ENCODE measurements around the gene ZNF681. TPM values are rescaled to one million over a fixed set of nuclear protein-coding genes. Genes with fewer than 3 reads are reported as not detected.

The ZNF681 gene
- total RNA-seq, 1 donor from 2014 or later = 1.9 TPM

DNA sequence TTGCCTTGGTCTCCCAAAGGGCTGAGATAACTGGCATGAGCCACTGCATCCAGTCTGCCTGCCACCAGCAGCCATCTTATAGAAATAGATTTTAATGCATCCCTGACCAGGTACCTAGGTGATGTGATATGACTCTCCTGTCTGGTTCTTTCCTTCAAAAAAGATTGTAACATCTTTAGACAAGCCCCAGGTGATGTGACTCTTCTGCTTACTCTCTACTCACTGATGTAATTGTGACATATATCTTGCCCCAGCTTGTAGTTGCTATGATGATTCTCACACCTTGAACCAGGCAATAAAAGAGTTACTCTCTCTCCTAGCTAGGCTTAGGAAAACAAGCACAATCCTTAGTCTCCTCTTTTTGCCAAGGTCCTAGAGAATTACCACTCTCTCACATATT, 30.6 kb upstream of the ZNF681 start:
- Histone ChIP-seq H3K27me3 (no peaks in the 10 kb centered on the region), H3K9me3 (no peaks in the 10 kb centered on the region), H3K4me1 (no peaks in the 10 kb centered on the region), H3K27ac (no peak overlapping the region), H3K4me3 (no peak overlapping the region), H3K36me3 (peaks cover 3% of the 10 kb centered on the region)
- intact Hi-C loops (cut with DNase I) = no loop called here
- TF ChIP-seq, protein P1, sequence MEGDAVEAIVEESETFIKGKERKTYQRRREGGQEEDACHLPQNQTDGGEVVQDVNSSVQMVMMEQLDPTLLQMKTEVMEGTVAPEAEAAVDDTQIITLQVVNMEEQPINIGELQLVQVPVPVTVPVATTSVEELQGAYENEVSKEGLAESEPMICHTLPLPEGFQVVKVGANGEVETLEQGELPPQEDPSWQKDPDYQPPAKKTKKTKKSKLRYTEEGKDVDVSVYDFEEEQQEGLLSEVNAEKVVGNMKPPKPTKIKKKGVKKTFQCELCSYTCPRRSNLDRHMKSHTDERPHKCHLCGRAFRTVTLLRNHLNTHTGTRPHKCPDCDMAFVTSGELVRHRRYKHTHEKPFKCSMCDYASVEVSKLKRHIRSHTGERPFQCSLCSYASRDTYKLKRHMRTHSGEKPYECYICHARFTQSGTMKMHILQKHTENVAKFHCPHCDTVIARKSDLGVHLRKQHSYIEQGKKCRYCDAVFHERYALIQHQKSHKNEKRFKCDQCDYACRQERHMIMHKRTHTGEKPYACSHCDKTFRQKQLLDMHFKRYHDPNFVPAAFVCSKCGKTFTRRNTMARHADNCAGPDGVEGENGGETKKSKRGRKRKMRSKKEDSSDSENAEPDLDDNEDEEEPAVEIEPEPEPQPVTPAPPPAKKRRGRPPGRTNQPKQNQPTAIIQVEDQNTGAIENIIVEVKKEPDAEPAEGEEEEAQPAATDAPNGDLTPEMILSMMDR (IDR thresholded peaks at IDR 0.05) = no peak
- DNase-seq = no peak
- ATAC-seq = no peak

GRCh38 chr19:23788411-23788810, 29.7 kb upstream of the ZNF681 start:
- Histone ChIP-seq H3K36me3 (peaks cover 5% of the 10 kb centered on the region), H3K27ac (no peak overlapping the region), H3K9me3 (no peaks in the 10 kb centered on the region), H3K4me1 (no peaks in the 10 kb centered on the region), H3K4me3 (no peak overlapping the region), H3K27me3 (no peaks in the 10 kb centered on the region)
- TF ChIP-seq, protein P1 (IDR thresholded peaks at IDR 0.05) = no peak
- no peak for ATAC-seq
- no peak for DNase-seq
- intact Hi-C loops (cut with DNase I) = no loop called here

- H3K9me3 ChIP-seq = no peaks in the 10 kb centered on the region
- no peaks in the 10 kb centered on the region for H3K4me1 ChIP-seq
- H3K4me3 ChIP-seq = no peak overlapping the region
- H3K36me3 ChIP-seq = peaks cover 5% of the 10 kb centered on the region
- DNase-seq (no peak), ATAC-seq (no peak)
- intact Hi-C loops (cut with DNase I) = no loop called here
- TF ChIP-seq, protein P1 (IDR thresholded peaks at IDR 0.05) = no peak
- H3K27me3 ChIP-seq = no peaks in the 10 kb centered on the region
- no peak overlapping the region for H3K27ac ChIP-seq
Measured at GRCh38 chr19:23787106-23787505, 28.4 kb upstream of the ZNF681 start.

DNA sequence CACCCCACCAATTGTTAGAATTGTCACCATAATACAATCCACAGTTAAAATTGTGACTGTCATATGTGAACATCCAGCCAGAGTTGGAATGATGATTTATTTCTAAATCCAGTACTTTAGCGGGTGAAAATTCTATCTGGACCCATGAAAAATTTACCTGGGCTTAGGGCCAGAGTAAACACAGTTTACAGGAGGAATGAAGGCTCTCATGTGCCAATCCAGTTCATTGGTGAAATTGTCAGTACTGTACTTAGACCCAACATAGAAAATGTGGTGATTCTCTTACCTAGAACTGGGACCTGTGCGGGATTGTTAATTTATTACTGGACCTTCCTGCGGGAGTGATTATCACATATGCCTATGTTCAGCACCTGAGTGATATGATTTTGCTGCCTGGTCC, 27.3 kb upstream of the ZNF681 start:
- no peak overlapping the region for H3K27ac ChIP-seq
- no peaks in the 10 kb centered on the region for H3K27me3 ChIP-seq
- H3K9me3 ChIP-seq = no peaks in the 10 kb centered on the region
- ATAC-seq (no peak), DNase-seq (no peak)
- H3K36me3 ChIP-seq = peaks cover 5% of the 10 kb centered on the region
- intact Hi-C loops (cut with DNase I) = no loop called here
- no peaks in the 10 kb centered on the region for H3K4me1 ChIP-seq
- TF ChIP-seq, protein P1 (IDR thresholded peaks at IDR 0.05) = no peak
- no peak overlapping the region for H3K4me3 ChIP-seq

DNA sequence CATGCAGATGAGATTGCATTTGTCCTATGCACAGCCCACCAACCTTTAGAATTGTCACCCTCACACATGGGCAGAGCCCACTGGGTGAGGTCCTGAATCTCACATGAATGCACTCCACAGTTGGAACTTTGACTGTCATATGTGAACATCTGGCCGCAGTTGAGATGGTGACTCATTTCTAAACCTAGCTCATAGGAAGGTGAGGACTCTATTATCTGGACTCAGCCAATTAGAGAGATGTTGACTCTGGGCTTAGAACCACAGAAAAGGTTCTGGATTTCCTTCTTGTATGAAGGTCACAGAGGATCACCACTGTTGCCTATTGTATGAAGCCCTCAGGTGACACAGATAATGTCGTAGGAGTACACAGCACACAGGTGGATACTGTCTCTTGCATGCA, 25.6 kb upstream of the ZNF681 start:
- Histone ChIP-seq H3K27ac (no peak overlapping the region), H3K4me3 (no peak overlapping the region), H3K9me3 (no peaks in the 10 kb centered on the region), H3K27me3 (no peaks in the 10 kb centered on the region), H3K4me1 (no peaks in the 10 kb centered on the region), H3K36me3 (peaks cover 5% of the 10 kb centered on the region)
- intact Hi-C loops (cut with DNase I) = no loop called here
- DNase-seq (no peak), ATAC-seq (no peak)
- TF ChIP-seq, protein P1 (IDR thresholded peaks at IDR 0.05) = no peak

DNA sequence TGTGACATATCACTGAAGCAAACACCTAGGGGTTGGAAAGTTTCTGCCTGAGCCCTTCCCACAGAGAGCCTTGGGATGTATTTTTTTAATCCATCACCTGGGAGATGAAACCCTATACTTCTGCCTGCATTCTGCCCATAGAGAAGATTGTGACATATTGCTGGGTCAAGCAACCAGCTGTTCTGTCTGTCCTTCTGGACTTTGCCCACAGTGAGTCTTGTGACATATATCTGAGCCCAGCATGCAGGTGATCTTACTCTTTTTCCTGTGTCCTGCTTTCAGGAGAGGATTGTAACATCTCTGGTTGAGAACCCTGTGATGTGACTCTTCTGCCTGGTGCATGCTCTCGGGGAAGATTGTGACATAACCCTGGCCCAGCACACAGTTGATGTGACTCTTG, 24.9 kb upstream of the ZNF681 start:
- TF ChIP-seq, protein P1 (IDR thresholded peaks at IDR 0.05) = no peak

More for the DNA sequence above, 24.9 kb upstream of the ZNF681 start:
- no peaks in the 10 kb centered on the region for H3K4me1 ChIP-seq
- DNase-seq = no peak
- H3K4me3 ChIP-seq = no peak overlapping the region
- H3K27ac ChIP-seq = no peak overlapping the region
- intact Hi-C loops (cut with DNase I) = no loop called here
- H3K36me3 ChIP-seq = peaks cover 5% of the 10 kb centered on the region
- H3K27me3 ChIP-seq = no peaks in the 10 kb centered on the region
- no peak for ATAC-seq
- no peaks in the 10 kb centered on the region for H3K9me3 ChIP-seq
